Stimulated activated CD4-positive, alpha-beta T cell treated with anti-CD3 and anti-CD28 coated beads, Interleukin-2, amount 100 ng/mL, for 48 hours (primary cell): ENCODE results near the gene ZNF410.
"Not testable (repeated sequence)": the region's sequence is repeated elsewhere in the genome, so short reads cannot be mapped to it uniquely, and the experiment has no call there.

Source experiments
- DNase-seq, 2 donors: peaks; one replicate each; pipeline ENCODE4 v3.0.0-alpha.2; 2020

Gene ZNF410, protein sequence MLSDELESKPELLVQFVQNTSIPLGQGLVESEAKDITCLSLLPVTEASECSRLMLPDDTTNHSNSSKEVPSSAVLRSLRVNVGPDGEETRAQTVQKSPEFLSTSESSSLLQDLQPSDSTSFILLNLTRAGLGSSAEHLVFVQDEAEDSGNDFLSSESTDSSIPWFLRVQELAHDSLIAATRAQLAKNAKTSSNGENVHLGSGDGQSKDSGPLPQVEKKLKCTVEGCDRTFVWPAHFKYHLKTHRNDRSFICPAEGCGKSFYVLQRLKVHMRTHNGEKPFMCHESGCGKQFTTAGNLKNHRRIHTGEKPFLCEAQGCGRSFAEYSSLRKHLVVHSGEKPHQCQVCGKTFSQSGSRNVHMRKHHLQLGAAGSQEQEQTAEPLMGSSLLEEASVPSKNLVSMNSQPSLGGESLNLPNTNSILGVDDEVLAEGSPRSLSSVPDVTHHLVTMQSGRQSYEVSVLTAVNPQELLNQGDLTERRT

DNA sequence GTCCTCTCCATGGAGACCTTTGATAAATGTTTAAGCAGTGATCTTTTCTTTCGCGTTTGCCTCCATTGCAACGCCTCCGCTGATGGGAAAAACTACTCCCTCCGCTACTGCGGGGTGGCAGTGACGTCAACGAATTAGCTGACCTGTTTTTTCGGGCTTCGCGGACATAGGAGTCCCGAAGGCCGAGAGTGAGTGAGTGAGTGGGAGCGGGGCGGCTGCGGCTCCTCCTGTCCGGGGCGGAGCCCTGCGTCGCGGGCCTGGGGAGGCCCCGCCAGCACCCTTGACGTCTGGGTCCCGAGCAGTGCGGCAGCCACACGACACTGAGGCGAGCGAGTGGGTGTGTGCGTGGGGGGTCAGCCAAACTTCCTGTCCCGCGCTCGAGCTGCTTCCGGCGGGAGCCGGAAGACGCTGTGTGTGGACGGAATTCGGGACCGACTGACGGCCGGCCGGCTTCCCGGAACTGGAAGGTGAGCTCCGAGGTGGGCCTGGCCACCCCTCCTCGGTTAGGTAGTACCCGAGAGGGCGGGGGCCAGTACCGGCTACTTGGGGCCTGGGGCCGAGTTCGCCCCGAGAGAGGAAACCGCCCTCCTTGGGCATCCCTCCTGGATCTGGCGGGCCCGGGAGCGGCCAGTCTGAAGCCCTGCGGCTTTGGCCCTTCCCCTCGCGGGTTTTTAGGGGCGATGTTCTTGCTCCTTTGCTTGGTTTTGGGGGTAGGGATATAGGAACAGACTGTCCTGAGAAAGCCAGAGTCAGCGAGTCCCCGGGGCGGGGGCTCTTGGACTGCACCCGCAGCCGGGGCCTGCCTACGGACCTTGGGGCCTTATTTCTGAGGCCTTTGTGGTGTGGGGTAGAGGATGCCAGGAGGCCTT lies at the start of gene ZNF410:
Gene ZNF410 (plus strand): TSS at position 411 of the 869 bp plus-strand sequence. CDS start 5,317 bp downstream, outside the sequence.
- DNase-seq = peak; percentile 89 to 93

DNA sequence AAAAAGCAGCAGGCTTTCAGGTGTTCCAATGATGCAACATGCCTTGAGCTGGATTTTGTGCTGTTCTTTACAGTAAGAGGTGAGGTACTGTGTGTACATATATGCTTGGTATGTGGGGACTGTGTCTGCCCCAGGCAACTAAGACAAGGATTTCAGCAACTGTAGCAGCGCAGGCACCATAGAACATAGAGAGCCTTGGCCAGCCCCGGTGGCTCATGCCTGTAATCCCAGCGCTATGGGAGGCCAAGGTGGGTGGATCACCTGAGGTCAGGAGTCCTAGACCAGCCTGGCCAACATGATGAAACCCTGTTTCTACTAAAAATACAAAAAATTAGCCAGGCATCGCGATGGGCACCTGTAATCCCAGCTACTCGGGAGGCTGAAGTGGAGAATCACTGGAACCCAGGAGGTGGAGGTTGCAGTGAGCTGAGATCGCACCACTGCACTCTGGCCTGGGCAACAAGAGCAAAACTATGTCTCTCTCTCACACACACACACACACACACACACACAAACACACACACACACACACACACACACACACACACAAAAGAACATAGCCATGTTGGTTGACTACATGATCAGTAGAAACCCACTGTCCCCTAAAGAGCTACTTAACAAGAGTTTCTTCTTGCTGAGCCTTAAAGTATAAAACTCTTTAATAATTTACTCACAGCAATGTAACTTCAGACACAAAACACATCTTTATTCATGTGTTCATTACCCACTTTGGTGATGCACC lies 48.2 kb upstream of the ZNF410 start:
- not testable (repeated sequence) for DNase-seq

- DNase-seq = no peak
Measured at GRCh38 chr14:73842201-73842600, 44.5 kb upstream of the ZNF410 start.

GRCh38 chr14:73842851-73843250 lies 43.8 kb upstream of the ZNF410 start:
- no peak for DNase-seq

DNA sequence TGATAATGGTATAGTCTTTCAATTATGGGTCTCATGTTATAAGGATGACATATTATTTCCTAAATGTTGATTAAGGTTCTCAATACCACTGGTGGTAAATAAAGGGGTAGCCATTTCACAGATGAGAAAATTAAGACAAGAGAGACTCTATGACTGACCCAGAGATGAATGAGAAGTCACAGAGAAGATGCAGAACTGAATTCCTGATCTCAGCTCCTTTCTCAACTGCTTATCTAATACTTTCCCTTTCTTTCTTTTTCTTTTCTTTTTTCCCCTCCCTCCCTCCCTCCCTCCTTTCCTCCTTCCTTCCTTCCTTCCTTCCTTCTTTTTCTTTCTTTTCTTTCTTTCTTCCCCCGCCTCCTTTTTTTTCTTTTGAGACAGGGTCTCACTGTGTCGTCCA lies 43.4 kb upstream of the ZNF410 start:
- no peak for DNase-seq

DNA sequence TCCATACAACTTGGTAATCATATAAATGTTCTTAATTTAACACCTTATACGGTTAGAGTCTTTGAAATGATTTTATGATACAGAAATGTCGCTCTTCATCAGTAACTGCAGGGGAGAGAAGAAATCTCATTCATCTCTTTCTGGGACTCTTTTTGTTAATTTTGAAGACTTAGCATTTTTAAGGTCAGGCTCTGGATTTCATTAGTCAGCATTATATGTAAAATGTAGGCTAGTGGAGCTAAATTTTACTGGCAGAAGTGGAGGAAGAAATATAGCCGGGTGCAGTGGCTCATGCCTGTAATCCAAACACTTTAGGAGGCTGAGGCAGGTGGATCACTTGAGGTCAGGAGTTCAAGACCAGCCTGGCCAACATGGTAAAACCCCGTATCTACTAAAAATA lies 39.7 kb upstream of the ZNF410 start:
- no peak for DNase-seq

- DNase-seq = no peak
Measured at GRCh38 chr14:73851000-73851399, 35.7 kb upstream of the ZNF410 start.

DNA sequence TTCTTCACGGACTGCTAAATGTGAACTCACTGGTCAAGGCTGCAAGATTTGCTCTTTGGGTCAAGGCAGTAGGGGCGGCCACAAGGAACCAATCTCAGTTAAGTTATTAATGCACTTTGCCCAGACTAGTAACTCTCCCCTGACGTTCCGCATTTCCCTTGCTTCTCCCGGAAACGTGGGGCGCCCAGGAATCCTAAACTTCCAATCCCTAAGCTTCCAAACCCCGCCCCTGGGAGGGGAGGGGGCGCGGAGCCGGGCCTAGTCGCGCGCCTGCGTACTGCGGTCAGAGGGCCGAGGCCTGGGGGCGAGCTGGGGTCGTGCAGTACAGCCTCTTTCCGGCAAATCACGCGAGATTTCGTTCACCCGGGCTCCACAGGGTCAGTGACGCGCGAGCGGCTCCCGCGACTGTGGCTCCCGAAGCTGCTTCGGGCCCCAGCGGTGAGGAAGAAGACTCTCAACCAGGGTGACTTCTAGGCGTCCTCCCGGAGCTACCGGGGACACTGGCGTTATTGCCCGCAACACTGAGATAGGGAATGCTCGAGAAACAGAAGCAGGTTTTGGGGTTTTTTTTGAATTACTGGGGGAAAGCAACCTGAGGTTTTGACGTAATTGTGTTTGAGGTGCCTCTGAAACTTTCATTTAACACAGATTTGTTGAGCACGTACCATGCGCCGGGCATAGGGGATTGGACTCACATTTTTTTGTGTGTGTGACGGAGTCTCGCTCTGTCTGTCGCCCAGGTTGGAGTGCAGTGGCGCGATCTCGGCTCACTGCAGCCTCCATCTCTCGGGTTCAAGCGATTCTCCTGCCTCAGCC lies 34.9 kb upstream of the ZNF410 start, which contains the start of gene PTGR2:
Gene PTGR2 (plus strand): TSS at position 265 of the 816 bp plus-strand sequence. CDS start 7,032 bp downstream, outside the sequence.
- DNase-seq = peak; percentile 80 to 81

GRCh38 chr14:73859145-73859544 lies 27.5 kb upstream of the ZNF410 start:
- no peak for DNase-seq

DNA sequence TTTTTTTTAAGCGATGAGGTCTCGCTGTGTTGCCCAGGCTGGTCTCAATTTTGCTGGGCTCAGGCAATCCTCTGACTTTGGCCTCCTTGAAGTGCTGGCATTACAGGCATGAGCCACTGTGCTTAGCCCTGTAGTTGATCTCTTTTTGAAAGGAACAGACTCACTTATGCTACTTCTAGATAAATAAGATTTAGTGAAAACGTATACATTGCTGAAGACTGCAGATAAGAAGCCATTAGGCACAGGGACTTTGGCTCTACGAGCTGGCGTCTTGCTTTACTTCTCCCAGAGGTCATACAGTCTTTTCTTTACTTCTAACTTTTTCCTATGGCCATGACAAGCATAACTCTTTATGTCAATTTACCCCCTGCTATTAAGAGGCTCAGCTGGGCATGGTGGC lies 25.6 kb upstream of the ZNF410 start:
- no peak for DNase-seq

- no peak for DNase-seq
Measured at GRCh38 chr14:73862480-73862879, 24.2 kb upstream of the ZNF410 start.

- no peak for DNase-seq
Measured at GRCh38 chr14:73863209-73863608, 23.4 kb upstream of the ZNF410 start.

DNA sequence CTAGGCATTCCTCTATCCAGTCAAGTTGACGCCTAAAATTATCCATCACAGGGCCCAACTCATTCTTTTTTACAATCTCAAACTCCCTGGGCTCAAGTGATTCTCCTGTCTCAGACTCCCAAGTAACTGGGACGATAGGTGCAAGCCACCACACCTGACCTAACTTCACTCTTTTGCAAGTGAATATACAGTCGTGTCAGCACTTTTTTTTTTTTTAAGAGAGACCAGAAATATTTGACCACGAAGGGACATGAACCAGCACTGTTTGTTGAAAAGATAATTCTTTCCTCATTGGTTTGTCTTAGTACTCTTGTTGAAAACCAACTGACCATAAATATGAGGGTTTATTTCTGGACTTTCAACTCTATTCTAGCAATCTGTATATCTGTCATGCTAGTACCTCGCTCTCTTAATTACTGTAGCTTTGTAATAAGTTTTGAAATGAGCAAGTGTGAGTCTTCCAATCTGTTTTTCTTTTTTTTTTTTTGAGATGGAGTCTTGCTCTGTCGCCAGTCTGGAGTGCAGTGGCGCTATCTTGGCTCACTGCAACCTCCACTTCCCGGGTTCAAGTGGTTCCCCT lies 21.0 kb upstream of the ZNF410 start:
- DNase-seq = no peak

- not testable (repeated sequence) for DNase-seq
Measured at GRCh38 chr14:73869754-73870153, 16.9 kb upstream of the ZNF410 start.

GRCh38 chr14:73870525-73871235 lies 16.0 kb upstream of the ZNF410 start:
- DNase-seq = no peak

DNA sequence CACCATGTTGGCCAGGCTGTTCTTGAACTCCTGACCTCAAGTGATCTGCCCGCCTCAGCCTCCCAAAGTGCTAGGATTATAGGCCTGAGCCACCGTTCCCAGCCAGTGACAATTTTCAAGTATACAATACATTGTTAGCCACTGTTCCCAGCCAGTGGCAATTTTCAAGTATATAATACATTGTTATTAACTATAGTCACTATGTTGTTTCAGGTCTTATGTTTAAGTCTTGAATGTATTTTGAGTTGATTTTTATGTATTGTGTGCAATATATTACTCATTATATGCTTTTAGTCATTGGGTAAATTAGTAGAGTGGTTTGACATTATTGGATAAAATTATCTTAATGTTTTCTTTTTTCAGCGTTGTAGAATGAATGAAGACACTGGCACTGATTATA lies 13.0 kb upstream of the ZNF410 start:
- DNase-seq = no peak

DNA sequence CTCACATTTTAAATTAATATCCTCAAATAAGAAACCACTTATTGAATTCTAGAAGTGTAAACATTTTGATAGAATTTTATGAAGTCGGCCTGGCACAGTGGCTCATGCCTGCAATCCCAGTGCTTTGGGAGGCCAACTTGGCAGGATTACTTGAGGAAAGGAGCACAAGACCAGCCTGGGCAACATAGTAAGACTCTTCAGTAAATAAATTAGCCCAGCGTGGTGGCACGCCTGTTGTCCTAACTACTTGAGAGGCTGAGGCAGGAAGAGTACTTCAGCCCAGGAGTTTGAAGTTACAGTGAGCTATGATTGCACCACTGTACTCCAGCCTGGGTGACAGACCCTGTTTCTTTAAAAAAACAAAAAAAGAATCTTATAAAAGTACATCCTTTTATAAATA lies 8.9 kb upstream of the ZNF410 start:
- DNase-seq = no peak

DNA sequence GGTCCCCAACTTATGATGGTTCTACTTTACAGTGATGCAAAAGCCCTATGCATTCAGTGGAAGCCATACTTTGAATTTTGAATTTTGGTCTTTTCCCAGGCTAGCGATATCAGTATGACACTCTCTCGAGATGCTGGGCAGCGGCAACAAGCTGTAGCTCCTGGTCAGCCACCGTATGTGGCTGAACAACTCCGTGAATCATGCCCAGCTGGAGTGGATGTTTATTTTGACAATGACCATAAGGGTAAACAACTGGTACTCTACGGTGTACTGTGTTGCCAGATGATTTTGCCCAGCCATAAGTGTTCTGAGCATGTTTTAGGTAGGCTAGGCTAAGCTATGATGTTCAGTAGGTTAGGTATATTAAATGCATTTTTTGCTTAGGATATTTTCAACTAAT lies 8.2 kb upstream of the ZNF410 start:
- DNase-seq = no peak

- no peak for DNase-seq
Measured at GRCh38 chr14:73879027-73879426, 7.6 kb upstream of the ZNF410 start.

GRCh38 chr14:73884438-73885190 lies 2.0 kb upstream of the ZNF410 start:
- no peak for DNase-seq
